Sigmoid colon (tissue), 4 donors: ENCODE measurements around the gene SLC16A5.

Experiments
- CTCF ChIP-seq, 4 experiments: fragments of 450-650 bp in 3 of 4; fragments of 200-600 bp in 1 of 4; IDR thresholded peaks; one replicate each; pipeline ENCODE4 v1.5.1; 2016 to 2019; ENCODE audit warnings: antibody characterized with exemption in 4 of 4, mild to moderate bottlenecking in 3 of 4, moderate library complexity in 2 of 4
- EP300 ChIP-seq, 4 donors: sonication (generic); formaldehyde crosslinking; IDR thresholded peaks; one replicate each; pipeline ENCODE4 v1.6.1; 2017; ENCODE audit warnings: antibody characterized with exemption in 4 of 4

DNA sequence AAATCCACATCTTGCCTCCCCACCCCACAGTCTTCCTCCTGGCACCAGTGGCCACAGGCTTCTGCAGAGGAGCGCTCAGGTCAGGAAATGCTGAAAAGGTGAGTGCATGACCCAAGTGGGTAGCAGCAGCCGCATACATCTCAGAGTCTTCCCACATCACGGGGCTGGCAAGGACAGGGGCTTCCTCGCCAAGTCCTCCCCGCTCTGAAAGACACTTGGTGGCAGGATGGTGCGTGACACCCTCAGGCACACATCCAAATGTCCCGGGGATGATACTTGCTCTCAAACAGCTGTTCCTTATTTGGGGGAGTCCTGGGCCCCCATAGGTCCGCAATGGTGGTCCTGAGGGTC is 8.8 kb upstream of the SLC16A5 start:
- no peak for TF ChIP-seq CTCF (IDR thresholded peaks at IDR 0.05)
- no peak for TF ChIP-seq EP300 (IDR thresholded peaks at IDR 0.05)
